ENCODE data around the gene NMD3.

NMD3 gene

DNA sequence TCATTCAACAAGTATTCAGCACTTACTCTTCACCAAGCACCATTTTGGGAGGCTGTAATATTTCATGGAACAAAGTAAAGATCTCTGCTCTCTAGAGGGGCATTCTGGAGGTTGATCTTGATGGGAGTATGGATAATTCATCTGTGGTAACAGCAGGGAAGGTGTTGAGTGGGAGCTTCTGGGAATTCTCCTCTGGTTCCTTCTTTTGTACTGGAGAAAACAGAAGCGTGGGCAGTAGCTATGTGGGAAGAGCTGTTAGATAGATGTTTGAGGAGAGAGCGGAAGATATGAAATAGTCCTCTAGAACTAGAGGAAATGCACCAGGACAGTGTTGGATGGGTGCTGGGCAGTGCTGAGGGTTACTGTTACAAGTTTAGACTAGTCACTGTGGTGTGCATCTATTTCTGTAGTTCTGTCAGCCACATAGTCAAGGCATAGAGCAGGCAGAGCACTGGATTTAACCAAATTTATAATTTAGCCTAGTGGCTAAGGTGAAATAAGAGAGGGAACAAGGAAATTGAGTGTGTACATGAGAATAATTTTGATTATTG lies 9.6 kb downstream of the NMD3 start:
- TF ChIP-seq, protein P1, sequence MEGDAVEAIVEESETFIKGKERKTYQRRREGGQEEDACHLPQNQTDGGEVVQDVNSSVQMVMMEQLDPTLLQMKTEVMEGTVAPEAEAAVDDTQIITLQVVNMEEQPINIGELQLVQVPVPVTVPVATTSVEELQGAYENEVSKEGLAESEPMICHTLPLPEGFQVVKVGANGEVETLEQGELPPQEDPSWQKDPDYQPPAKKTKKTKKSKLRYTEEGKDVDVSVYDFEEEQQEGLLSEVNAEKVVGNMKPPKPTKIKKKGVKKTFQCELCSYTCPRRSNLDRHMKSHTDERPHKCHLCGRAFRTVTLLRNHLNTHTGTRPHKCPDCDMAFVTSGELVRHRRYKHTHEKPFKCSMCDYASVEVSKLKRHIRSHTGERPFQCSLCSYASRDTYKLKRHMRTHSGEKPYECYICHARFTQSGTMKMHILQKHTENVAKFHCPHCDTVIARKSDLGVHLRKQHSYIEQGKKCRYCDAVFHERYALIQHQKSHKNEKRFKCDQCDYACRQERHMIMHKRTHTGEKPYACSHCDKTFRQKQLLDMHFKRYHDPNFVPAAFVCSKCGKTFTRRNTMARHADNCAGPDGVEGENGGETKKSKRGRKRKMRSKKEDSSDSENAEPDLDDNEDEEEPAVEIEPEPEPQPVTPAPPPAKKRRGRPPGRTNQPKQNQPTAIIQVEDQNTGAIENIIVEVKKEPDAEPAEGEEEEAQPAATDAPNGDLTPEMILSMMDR (IDR thresholded peaks at IDR 0.05; ENCODE audit: low read length, missing control alignments), result no peak
- H3K4me3 ChIP-seq (replicated peaks; ENCODE audit: low read depth, low read length), result no peak overlapping the region
- no peak for DNase-seq (ENCODE audit: low read depth)

DNA sequence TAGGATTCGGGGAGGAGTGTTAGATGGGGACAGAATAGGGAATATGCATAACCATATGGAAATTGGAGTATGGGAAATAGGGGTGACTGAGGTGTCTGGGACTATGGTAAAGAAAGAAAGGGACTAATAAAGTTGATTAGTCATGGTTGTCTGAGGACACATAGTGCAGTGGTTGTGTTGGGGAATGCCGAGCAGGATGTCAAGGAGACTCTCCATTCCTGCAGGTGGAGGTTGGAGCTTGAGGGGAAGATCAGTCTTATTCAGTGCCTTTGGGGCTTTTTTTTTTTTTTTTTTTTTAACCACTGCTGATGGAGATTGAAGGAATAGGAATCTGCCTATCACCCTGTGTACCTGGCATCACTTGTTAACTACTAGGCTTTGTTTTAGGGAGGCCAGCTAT lies 10.8 kb downstream of the NMD3 start:
- TF ChIP-seq, protein P1 (IDR thresholded peaks at IDR 0.05; ENCODE audit: low read length, missing control alignments), result no peak
- no peak for DNase-seq (ENCODE audit: low read depth)
- no peak overlapping the region for H3K4me3 ChIP-seq (replicated peaks; ENCODE audit: low read depth, low read length)

DNA sequence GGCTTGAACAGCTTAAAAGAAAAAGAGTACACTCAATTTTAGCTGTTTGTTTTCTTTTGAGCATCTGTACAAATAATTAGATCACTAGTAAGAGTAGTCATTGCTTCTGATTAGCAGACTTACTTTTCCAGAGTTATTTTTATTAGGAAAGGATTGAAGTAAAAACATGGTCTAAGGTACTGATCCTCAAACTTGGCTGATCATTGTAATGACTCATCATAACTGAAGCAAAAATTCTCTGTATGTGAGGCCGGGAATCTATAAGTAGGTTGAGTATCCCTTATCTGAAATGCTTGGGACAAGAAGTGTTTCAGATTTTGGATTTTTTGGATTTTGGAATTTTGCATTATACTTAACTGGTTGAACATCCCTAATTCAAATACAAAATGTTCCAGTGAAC lies 12.4 kb downstream of the NMD3 start:
- TF ChIP-seq, protein P1 (IDR thresholded peaks at IDR 0.05; ENCODE audit: low read length, missing control alignments), result no peak
- peak; percentile 29 for DNase-seq (ENCODE audit: low read depth)
- no peak overlapping the region for H3K4me3 ChIP-seq (replicated peaks; ENCODE audit: low read depth, low read length)

DNA sequence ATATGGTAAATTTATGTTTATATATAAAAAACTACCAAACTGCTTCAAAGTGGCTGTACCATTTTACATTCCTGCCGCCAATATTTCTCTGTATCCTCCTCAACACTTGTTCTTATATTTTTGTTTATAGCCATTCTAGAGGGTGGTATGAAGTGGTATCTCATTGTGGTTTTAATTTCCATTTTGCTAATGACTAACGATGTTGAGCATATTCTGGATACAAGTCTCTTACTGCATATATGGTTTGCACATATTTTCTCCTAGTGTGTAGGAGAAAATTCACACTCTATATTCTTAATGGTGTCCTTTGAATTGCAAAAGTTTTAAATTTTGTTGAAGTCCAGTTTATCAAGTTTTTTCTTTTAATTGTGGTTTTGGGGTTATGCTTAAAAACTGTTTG lies 15.1 kb downstream of the NMD3 start:
- H3K4me3 ChIP-seq (replicated peaks; ENCODE audit: low read depth, low read length), result no peak overlapping the region
- TF ChIP-seq, protein P1 (IDR thresholded peaks at IDR 0.05; ENCODE audit: low read length, missing control alignments), result no peak
- no peak for DNase-seq (ENCODE audit: low read depth)

DNA sequence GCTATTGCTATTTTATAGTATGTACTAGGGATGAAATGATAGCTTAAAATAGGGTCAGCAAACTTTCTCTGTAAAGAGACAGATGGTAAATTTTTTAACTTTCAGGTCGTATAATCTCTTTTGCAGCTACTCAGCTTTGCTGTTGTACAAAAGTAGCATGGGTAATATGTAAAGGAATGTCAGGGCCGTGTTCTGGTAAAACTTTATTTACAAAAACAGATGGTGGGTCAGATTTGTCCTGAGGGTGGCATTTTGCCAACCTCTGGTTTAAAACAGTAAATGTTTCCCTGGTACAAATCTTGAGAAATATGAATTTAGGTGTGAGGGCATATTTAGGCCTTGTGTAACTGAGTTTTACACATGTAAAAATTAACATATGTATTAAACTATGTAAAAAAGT lies 18.6 kb downstream of the NMD3 start:
- no peak for DNase-seq (ENCODE audit: low read depth)
- TF ChIP-seq, protein P1 (IDR thresholded peaks at IDR 0.05; ENCODE audit: low read length, missing control alignments), result no peak
- H3K4me3 ChIP-seq (replicated peaks; ENCODE audit: low read depth, low read length), result no peak overlapping the region

DNA sequence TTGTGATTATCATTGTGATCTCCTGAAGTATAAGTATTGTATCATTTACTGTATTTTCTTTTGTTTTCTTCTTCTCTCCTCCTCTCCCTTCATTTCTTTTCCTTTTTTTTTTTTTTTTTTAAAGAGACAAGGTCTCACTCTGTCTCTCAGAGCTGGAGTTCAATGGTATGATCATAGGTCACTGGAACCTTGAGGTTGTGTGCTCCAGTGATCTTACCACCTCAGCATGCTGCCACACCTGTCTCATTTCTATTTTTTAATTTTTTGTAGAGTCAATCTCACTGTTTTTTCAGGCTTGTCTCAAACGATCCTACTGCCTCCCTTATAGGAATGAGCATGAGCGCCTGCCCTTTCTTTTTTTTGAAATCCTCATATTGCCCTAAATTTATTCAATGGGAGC lies 23.4 kb downstream of the NMD3 start:
- DNase-seq (ENCODE audit: low read depth), result no peak
- TF ChIP-seq, protein P1 (IDR thresholded peaks at IDR 0.05; ENCODE audit: low read length, missing control alignments), result no peak
- H3K4me3 ChIP-seq (replicated peaks; ENCODE audit: low read depth, low read length), result no peak overlapping the region

DNA sequence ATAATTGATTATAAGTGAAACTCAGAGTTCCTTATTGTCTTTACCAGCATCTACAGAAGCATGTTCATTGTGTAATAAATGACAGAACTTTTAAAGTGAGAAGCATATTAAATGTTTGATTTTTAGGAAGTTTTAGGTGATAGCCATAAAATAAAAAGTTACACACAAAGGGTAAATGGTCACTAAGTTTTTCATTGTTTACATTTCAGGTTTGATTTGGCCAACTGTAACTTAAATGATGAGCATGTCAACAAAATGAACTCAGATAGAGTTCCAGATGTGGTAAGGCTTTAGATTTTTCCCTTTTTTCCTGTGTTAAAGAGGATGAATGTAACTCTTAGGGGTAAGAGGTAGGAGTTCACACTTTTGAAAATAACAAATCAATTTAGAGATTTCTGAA lies 25.9 kb downstream of the NMD3 start:
- TF ChIP-seq, protein P1 (IDR thresholded peaks at IDR 0.05; ENCODE audit: low read length, missing control alignments), result no peak
- no peak for DNase-seq (ENCODE audit: low read depth)

More for the DNA sequence above, 25.9 kb downstream of the NMD3 start:
- H3K4me3 ChIP-seq (replicated peaks; ENCODE audit: low read depth, low read length), result no peak overlapping the region
